SK-N-SH (cell line): ENCODE results near the gene MEFV. TPM values are rescaled to one million over a fixed set of nuclear protein-coding genes. Genes with fewer than 3 reads are reported as not detected.

ENCODE experiments used
- CTCF ChIA-PET: fragments of 300-600, 350-600 bp; formaldehyde crosslinking; extraction: SDS; loops from one replicate; lab custom pipeline; 2021; lab: Yijun Ruan, JAX
- POLR2A ChIA-PET: fragments of 350-600 bp; sonication (Branson Sonifier 250); formaldehyde crosslinking; extraction: SDS; loops from one replicate; lab custom pipeline; 2020; ENCODE audit warnings: antibody characterized with exemption, inconsistent platforms; lab: Yijun Ruan, JAX
- DNase-seq: peaks from one replicate; pipeline ENCODE4 v3.0.0; 2012
- H2AFZ ChIP-seq: fragments of 200-600 bp; sonication (generic); 2 replicates; pipeline ENCODE4 v1.8.1; 2016; ENCODE audit warnings: antibody characterized with exemption, mild to moderate bottlenecking, low read depth
- H3F3A ChIP-seq: fragments of 200-600 bp; sonication (generic); replicated peaks from 2 replicates; pipeline ENCODE3; 2016; ENCODE audit warnings: antibody characterized with exemption, mild to moderate bottlenecking; ENCODE audit not compliant: insufficient read depth
- H3K27ac ChIP-seq, 2 experiments: fragments of 200-500 bp in 1 of 2; fragments of 200-600 bp in 1 of 2; sonication (Bioruptor generic) in 1 of 2; sonication (generic), shearing (Covaris generic) in 1 of 2; 2 replicates each; pipeline versions ENCODE4 v1.5.1 to v1.6.1; 2014 to 2016; ENCODE audit warnings: low read depth in 2 of 2, inconsistent platforms in 1 of 2, low read length in 1 of 2, mild to moderate bottlenecking in 1 of 2, mixed read lengths in 1 of 2
- H3K27me3 ChIP-seq: fragments of 200-600 bp; sonication (generic), shearing (Covaris generic); 2 replicates; pipeline ENCODE4 v1.6.1; 2016; ENCODE audit warnings: mixed run types; ENCODE audit not compliant: insufficient read depth
- H3K36me3 ChIP-seq, 2 experiments: fragments of 200-500 bp in 1 of 2; fragments of 200-600 bp in 1 of 2; sonication (Bioruptor generic) in 1 of 2; sonication (generic) in 1 of 2; replicated peaks in 1 of 2; 2 replicates each; pipeline versions ENCODE3 to v1.5.1; 2014 to 2016; ENCODE audit warnings: low read length in 1 of 2, mild to moderate bottlenecking in 1 of 2; ENCODE audit not compliant: insufficient read depth in 2 of 2, control insufficient read depth in 1 of 2
- H3K4me1 ChIP-seq, 2 experiments: fragments of 200-500 bp in 1 of 2; fragments of 200-600 bp in 1 of 2; sonication (Bioruptor generic) in 1 of 2; sonication (generic), shearing (Covaris generic) in 1 of 2; 2 replicates each; pipeline versions ENCODE4 v1.5.1 to v1.6.1; 2014 to 2016; ENCODE audit warnings: low read depth in 1 of 2, low read length in 1 of 2, mixed run types in 1 of 2; ENCODE audit not compliant: insufficient read depth in 2 of 2, control insufficient read depth in 1 of 2
- H3K4me2 ChIP-seq: fragments of 200-600 bp; sonication (generic), shearing (Covaris generic); 2 replicates; pipeline ENCODE4 v1.6.1; 2017; ENCODE audit warnings: mixed run types
- H3K4me3 ChIP-seq, 2 experiments: fragments of 200-500 bp in 1 of 2; fragments of 200-600 bp in 1 of 2; sonication (Bioruptor generic) in 1 of 2; sonication (generic), shearing (Covaris generic) in 1 of 2; 2 replicates each; pipeline versions ENCODE4 v1.5.1 to v1.8.1; 2014 to 2016; ENCODE audit warnings: low read depth in 2 of 2, inconsistent platforms in 1 of 2, low read length in 1 of 2, mild to moderate bottlenecking in 1 of 2, mixed read lengths in 1 of 2, moderate library complexity in 1 of 2
- H3K79me2 ChIP-seq: fragments of 200-600 bp; sonication (generic); 2 replicates; pipeline ENCODE4 v1.8.1; 2017; ENCODE audit warnings: mild to moderate bottlenecking; ENCODE audit not compliant: insufficient read depth
- H3K9ac ChIP-seq: fragments of 200-600 bp; sonication (generic); 2 replicates; pipeline ENCODE4 v1.6.1; 2017; ENCODE audit warnings: mixed run types
- H3K9me2 ChIP-seq: fragments of 200-600 bp; sonication (generic); 2 replicates; pipeline ENCODE4 v1.6.1; 2017; ENCODE audit warnings: mixed run types
- H3K9me3 ChIP-seq: fragments of 200-600 bp; sonication (generic); 2 replicates; pipeline ENCODE4 v1.6.1; 2017; ENCODE audit warnings: mixed run types, mild to moderate bottlenecking, moderate library complexity
- H4K20me1 ChIP-seq: fragments of 200-600 bp; sonication (generic); 2 replicates; pipeline ENCODE4 v1.6.1; 2017; ENCODE audit warnings: mild to moderate bottlenecking, mixed run types; ENCODE audit not compliant: insufficient read depth
- CHD2 ChIP-seq: fragments of 150-350 bp; IDR thresholded peaks from 2 replicates; pipeline ENCODE4 v1.6.1; 2018; ENCODE audit warnings: low read length; ENCODE audit not compliant: partially characterized antibody
- ELF1 ChIP-seq: IDR thresholded peaks from 2 replicates; pipeline ENCODE4 v1.4.0; 2012
- EP300 ChIP-seq, 2 experiments: IDR thresholded peaks; 2 replicates each; pipeline versions ENCODE4 v1.4.0 to v1.6.1; 2012; ENCODE audit warnings: borderline replicate concordance in 1 of 2, low read depth in 1 of 2, low read length in 1 of 2
- EZH2phosphoT487 ChIP-seq: fragments of 200-600 bp; sonication (generic); IDR thresholded peaks from 2 replicates; pipeline ENCODE4 v1.6.1; 2017; ENCODE audit warnings: low read depth, mixed run types, mild to moderate bottlenecking, antibody characterized with exemption, moderate library complexity, borderline replicate concordance
- FOSL2 ChIP-seq: IDR thresholded peaks from 2 replicates; pipeline ENCODE4 v1.4.0; 2012; ENCODE audit warnings: low read depth, mild to moderate bottlenecking, moderate library complexity, borderline replicate concordance
- FOXJ3 ChIP-seq: sonication (generic); formaldehyde crosslinking; IDR thresholded peaks from 2 replicates; pipeline ENCODE4 v1.5.1; 2020; ENCODE audit warnings: mild to moderate bottlenecking, missing genetic modification reagents
- FOXM1 ChIP-seq: IDR thresholded peaks from 2 replicates; pipeline ENCODE4 v1.4.0; 2012; ENCODE audit warnings: low read depth, mild to moderate bottlenecking
- GABPA ChIP-seq: IDR thresholded peaks from 2 replicates; pipeline ENCODE4 v1.4.0; 2012; ENCODE audit warnings: low read depth, mild to moderate bottlenecking
- GATA2 ChIP-seq: sonication (generic); formaldehyde crosslinking; IDR thresholded peaks from 2 replicates; pipeline ENCODE4 v1.5.0; 2020; ENCODE audit warnings: mild to moderate bottlenecking, missing genetic modification reagents
- MEF2A ChIP-seq: IDR thresholded peaks from 2 replicates; pipeline ENCODE4 v1.4.0; 2012; ENCODE audit warnings: low read depth, borderline replicate concordance
- MXI1 ChIP-seq: IDR thresholded peaks from 2 replicates; pipeline ENCODE4 v1.6.1; 2012; ENCODE audit warnings: mild to moderate bottlenecking, low read depth, low read length, improper control_type of control experiment
- NFIC ChIP-seq: IDR thresholded peaks from 2 replicates; pipeline ENCODE4 v1.4.0; 2012; ENCODE audit warnings: borderline replicate concordance
- NRF1 ChIP-seq: IDR thresholded peaks from 2 replicates; pipeline ENCODE4 v1.6.1; 2012; ENCODE audit warnings: low read depth, mild to moderate bottlenecking, low read length
- POLR2AphosphoS5 ChIP-seq: IDR thresholded peaks from 2 replicates; pipeline ENCODE4 v1.6.1; 2012; ENCODE audit warnings: low read depth, low read length
- RAD21 ChIP-seq: IDR thresholded peaks from 2 replicates; pipeline ENCODE4 v1.6.1; 2012; ENCODE audit warnings: mild to moderate bottlenecking, low read length
- RCOR1 ChIP-seq: fragments of 150-350 bp; IDR thresholded peaks from 2 replicates; pipeline ENCODE4 v1.6.1; 2017; ENCODE audit warnings: antibody characterized with exemption, low read length
- RFX5 ChIP-seq: IDR thresholded peaks from 2 replicates; pipeline ENCODE4 v1.6.1; 2012; ENCODE audit warnings: mild to moderate bottlenecking, improper control_type of control experiment, low read length
- RXRA ChIP-seq: IDR thresholded peaks from 2 replicates; pipeline ENCODE4 v1.4.0; 2012; ENCODE audit warnings: low read depth, mild to moderate bottlenecking, borderline replicate concordance
- TAF1 ChIP-seq: IDR thresholded peaks from 2 replicates; pipeline ENCODE4 v1.6.1; 2012; ENCODE audit warnings: low read depth, mild to moderate bottlenecking, low read length, moderate library complexity, borderline replicate concordance
- TCF12 ChIP-seq: IDR thresholded peaks from 2 replicates; pipeline ENCODE4 v1.4.0; 2012
- TEAD4 ChIP-seq: IDR thresholded peaks from 2 replicates; pipeline ENCODE4 v1.4.0; 2012; ENCODE audit warnings: mild to moderate bottlenecking, borderline replicate concordance; ENCODE audit not compliant: insufficient read depth
- YY1 ChIP-seq: IDR thresholded peaks from 2 replicates; pipeline ENCODE4 v1.4.0; 2012; ENCODE audit warnings: low read depth, mild to moderate bottlenecking
- WGBS: methylation state at CpG from one replicate; pipeline ENCODE4 v1.1.6; 2017; ENCODE audit warnings: low lambda C conversion rate; 5-methylcytosine and 5-hydroxymethylcytosine counted together
- polyA plus RNA-seq, 3 experiments: library from polyadenylated mRNA; depleted of rRNA; stranded (reverse); fragments of >200 nt; gene quantifications; 2 replicates each; pipeline ENCODE4 v1.2.3, GENCODE V29; 2012
- TF ChIP-seq, protein P1 (sequence below): fragments of 150-350 bp; IDR thresholded peaks from 2 replicates; pipeline ENCODE4 v1.6.1; 2016; ENCODE audit warnings: mild to moderate bottlenecking, low read depth, low read length
- TF ChIP-seq, protein P2 (sequence below): fragments of 150-350 bp; IDR thresholded peaks from 2 replicates; pipeline ENCODE4 v1.6.1; 2017; ENCODE audit warnings: antibody characterized with exemption, low read length, low read depth, borderline replicate concordance
- TF ChIP-seq, protein P3 (sequence below): fragments of 200-600 bp; sonication (generic); IDR thresholded peaks from 2 replicates; pipeline ENCODE4 v1.6.1; 2017; ENCODE audit warnings: antibody characterized with exemption, mild to moderate bottlenecking, moderate library complexity
- TF ChIP-seq, protein P4 (sequence below): IDR thresholded peaks from 2 replicates; pipeline ENCODE4 v1.4.0; 2012; ENCODE audit warnings: low read depth, borderline replicate concordance
- TF ChIP-seq, protein P5 (sequence below): IDR thresholded peaks from 2 replicates; pipeline ENCODE4 v1.4.0; 2012; ENCODE audit warnings: low read depth

Gene MEFV
- polyA plus RNA-seq, 1 of the 3 experiments (the other 2 are of a cell fraction), result not detected

DNA sequence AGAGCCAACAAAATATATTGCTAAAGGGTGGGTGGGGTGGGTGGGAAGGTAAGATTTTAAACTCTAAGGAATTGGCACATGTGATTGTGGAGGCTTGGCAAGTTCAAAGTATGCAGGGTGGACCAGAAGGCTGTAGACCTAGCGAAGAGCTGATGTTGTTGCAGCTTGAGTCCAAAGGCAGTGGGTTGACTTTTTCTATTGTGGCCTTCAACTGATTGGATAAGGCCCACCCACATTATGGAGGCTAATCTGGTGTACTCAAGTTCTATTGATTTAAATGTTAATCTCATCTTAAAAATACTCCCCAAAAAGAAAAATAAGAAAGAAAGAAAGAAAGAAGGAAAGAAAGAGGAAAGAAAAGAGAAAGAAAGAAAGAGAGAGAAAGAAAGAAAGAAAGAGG lies 43.9 kb downstream of the MEFV start:
- WGBS, result 4% methylated on average over 1 of the region's 1 CpG
- H3K36me3 ChIP-seq, result no peaks in the 10 kb centered on the region
- H3K9ac ChIP-seq, result no peak overlapping the region
- H3K27me3 ChIP-seq, result peaks cover 13% of the 10 kb centered on the region; the same call in 1 of the 2 replicates
- H3K4me1 ChIP-seq, result no peaks in the 10 kb centered on the region
- no peak overlapping the region for H2AFZ ChIP-seq
- CTCF ChIA-PET, result no interaction called here
- no peaks in the 10 kb centered on the region for H3K9me2 ChIP-seq
- no peak overlapping the region for H3K4me3 ChIP-seq
- H3K79me2 ChIP-seq, result no peaks in the 10 kb centered on the region
- no peaks in the 10 kb centered on the region for H3F3A ChIP-seq
- POLR2A ChIA-PET, result no interaction called here
- no peak overlapping the region for H3K27ac ChIP-seq
- TF ChIP-seq CHD2, result no peak
- no peak for TF ChIP-seq NFIC
- TF ChIP-seq RXRA, result no peak
- TF ChIP-seq GATA2 (CRISPR knock-in tag), result no peak
- no peak for TF ChIP-seq TEAD4
- TF ChIP-seq, protein P1, sequence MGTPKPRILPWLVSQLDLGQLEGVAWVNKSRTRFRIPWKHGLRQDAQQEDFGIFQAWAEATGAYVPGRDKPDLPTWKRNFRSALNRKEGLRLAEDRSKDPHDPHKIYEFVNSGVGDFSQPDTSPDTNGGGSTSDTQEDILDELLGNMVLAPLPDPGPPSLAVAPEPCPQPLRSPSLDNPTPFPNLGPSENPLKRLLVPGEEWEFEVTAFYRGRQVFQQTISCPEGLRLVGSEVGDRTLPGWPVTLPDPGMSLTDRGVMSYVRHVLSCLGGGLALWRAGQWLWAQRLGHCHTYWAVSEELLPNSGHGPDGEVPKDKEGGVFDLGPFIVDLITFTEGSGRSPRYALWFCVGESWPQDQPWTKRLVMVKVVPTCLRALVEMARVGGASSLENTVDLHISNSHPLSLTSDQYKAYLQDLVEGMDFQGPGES, result no peak
- TF ChIP-seq, protein P2, sequence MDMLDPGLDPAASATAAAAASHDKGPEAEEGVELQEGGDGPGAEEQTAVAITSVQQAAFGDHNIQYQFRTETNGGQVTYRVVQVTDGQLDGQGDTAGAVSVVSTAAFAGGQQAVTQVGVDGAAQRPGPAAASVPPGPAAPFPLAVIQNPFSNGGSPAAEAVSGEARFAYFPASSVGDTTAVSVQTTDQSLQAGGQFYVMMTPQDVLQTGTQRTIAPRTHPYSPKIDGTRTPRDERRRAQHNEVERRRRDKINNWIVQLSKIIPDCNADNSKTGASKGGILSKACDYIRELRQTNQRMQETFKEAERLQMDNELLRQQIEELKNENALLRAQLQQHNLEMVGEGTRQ, result no peak
- TF ChIP-seq TAF1, result no peak
- TF ChIP-seq, protein P3, sequence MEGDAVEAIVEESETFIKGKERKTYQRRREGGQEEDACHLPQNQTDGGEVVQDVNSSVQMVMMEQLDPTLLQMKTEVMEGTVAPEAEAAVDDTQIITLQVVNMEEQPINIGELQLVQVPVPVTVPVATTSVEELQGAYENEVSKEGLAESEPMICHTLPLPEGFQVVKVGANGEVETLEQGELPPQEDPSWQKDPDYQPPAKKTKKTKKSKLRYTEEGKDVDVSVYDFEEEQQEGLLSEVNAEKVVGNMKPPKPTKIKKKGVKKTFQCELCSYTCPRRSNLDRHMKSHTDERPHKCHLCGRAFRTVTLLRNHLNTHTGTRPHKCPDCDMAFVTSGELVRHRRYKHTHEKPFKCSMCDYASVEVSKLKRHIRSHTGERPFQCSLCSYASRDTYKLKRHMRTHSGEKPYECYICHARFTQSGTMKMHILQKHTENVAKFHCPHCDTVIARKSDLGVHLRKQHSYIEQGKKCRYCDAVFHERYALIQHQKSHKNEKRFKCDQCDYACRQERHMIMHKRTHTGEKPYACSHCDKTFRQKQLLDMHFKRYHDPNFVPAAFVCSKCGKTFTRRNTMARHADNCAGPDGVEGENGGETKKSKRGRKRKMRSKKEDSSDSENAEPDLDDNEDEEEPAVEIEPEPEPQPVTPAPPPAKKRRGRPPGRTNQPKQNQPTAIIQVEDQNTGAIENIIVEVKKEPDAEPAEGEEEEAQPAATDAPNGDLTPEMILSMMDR, result no peak
- TF ChIP-seq FOSL2, result no peak
- TF ChIP-seq FOXM1, result no peak
- no peak for TF ChIP-seq NRF1
- TF ChIP-seq FOXJ3 (CRISPR knock-in tag), result no peak
- TF ChIP-seq EP300 (IDR thresholded peaks at IDR 0.05; ENCODE audit: borderline replicate concordance in 1 of 2, low read depth in 1 of 2, low read length in 1 of 2), result no peak
- TF ChIP-seq, all 33 proteins: peak for 0
- no peak overlapping the region for H3K4me2 ChIP-seq
- H3K9me3 ChIP-seq, result no peaks in the 10 kb centered on the region
- no peaks in the 10 kb centered on the region for H4K20me1 ChIP-seq
- DNase-seq, result no peak

DNA sequence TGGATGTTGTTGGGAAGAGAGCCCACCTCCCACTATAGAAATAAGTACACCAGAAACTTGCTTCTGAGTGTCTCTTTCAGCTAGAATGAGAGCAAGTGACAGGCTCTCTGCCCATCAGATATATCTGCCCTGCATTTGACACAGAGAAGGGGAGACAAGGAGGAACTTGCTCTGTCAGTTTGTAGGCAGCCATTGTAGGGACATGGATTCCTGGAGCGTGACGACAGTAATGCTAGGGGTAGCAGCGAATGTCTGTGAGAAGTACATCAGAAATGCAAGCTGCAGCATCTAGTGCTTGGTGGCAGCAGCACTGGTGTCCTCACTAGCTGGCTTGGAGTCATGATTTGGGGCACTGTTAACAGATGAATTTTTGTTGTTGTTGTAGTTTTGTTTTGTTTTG lies 44.4 kb downstream of the MEFV start:
- POLR2A ChIA-PET, result no interaction called here
- 38% methylated on average over 3 of the region's 3 CpGs for whole genome bisulfite sequencing
- peaks cover 13% of the 10 kb centered on the region; the same call in 1 of the 2 replicates for H3K27me3 ChIP-seq
- no peak overlapping the region for H3K4me3 ChIP-seq
- no peaks in the 10 kb centered on the region for H3K4me1 ChIP-seq
- no peak overlapping the region for H3K27ac ChIP-seq
- H2AFZ ChIP-seq, result no peak overlapping the region
- no peaks in the 10 kb centered on the region for H3F3A ChIP-seq
- H3K9ac ChIP-seq, result no peak overlapping the region
- H3K4me2 ChIP-seq, result no peak overlapping the region
- CTCF ChIA-PET, result no interaction called here
- no peaks in the 10 kb centered on the region for H3K9me2 ChIP-seq
- H3K79me2 ChIP-seq, result no peaks in the 10 kb centered on the region
- H4K20me1 ChIP-seq, result no peaks in the 10 kb centered on the region
- H3K9me3 ChIP-seq, result no peaks in the 10 kb centered on the region
- no peaks in the 10 kb centered on the region for H3K36me3 ChIP-seq
- DNase-seq, result no peak
- TF ChIP-seq YY1, result no peak
- TF ChIP-seq GABPA, result no peak
- TF ChIP-seq TAF1, result no peak
- TF ChIP-seq, protein P4, sequence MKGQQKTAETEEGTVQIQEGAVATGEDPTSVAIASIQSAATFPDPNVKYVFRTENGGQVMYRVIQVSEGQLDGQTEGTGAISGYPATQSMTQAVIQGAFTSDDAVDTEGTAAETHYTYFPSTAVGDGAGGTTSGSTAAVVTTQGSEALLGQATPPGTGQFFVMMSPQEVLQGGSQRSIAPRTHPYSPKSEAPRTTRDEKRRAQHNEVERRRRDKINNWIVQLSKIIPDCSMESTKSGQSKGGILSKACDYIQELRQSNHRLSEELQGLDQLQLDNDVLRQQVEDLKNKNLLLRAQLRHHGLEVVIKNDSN, result no peak
- TF ChIP-seq, protein P5, sequence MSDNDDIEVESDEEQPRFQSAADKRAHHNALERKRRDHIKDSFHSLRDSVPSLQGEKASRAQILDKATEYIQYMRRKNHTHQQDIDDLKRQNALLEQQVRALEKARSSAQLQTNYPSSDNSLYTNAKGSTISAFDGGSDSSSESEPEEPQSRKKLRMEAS, result no peak
- no peak for TF ChIP-seq TCF12
- no peak for TF ChIP-seq MXI1
- TF ChIP-seq EP300 (IDR thresholded peaks at IDR 0.05; ENCODE audit: borderline replicate concordance in 1 of 2, low read depth in 1 of 2, low read length in 1 of 2), result no peak
- TF ChIP-seq NFIC, result no peak
- TF ChIP-seq MEF2A, result no peak
- no peak for TF ChIP-seq POLR2AphosphoS5
- TF ChIP-seq RCOR1, result no peak
- TF ChIP-seq EZH2phosphoT487, result no peak
- TF ChIP-seq RAD21, result no peak
- no peak for TF ChIP-seq GATA2 (CRISPR knock-in tag)
- no peak for TF ChIP-seq RFX5
- no peak for TF ChIP-seq ELF1
